CD4-positive, alpha-beta memory T cell (primary cell): Measurements from ENCODE around the gene DPH3. TPM values are rescaled to one million over a fixed set of nuclear protein-coding genes. Genes with fewer than 3 reads are reported as not detected.

Experiments used
- CTCF ChIA-PET: fragments of 350-600 bp; sonication (Branson Sonifier 250); formaldehyde crosslinking; loops from one replicate; lab custom pipeline; 2021; ENCODE audit warnings: inconsistent platforms; ENCODE audit not compliant: partially characterized antibody; lab: Charles Lee
- POLR2A ChIA-PET: fragments of 350-600 bp; sonication (Branson Sonifier 250); formaldehyde crosslinking; loops from one replicate; lab custom pipeline; 2021; ENCODE audit not compliant: partially characterized antibody; lab: Charles Lee
- DNase-seq, 5 donors: peaks; one replicate each; pipeline versions ENCODE4 v3.0.0 to v3.0.0-alpha.2; 2020 to 2022; ENCODE audit warnings: mixed read lengths in 1 of 5
- H3K27ac ChIP-seq: one replicate; pipeline ENCODE4 v1.7.0; 2013; ENCODE audit warnings: low read depth, low read length
- H3K27me3 ChIP-seq: 2 replicates; pipeline ENCODE4 v1.7.0; 2013; ENCODE audit warnings: mild to moderate bottlenecking, low read length, moderate library complexity; ENCODE audit not compliant: insufficient read depth
- H3K36me3 ChIP-seq: 2 replicates; pipeline ENCODE4 v1.7.0; 2013; ENCODE audit warnings: mild to moderate bottlenecking, low read length, moderate library complexity; ENCODE audit not compliant: insufficient read depth
- H3K4me1 ChIP-seq: 2 replicates; pipeline ENCODE4 v1.7.0; 2013; ENCODE audit warnings: mild to moderate bottlenecking, low read length, moderate library complexity; ENCODE audit not compliant: insufficient read depth
- H3K4me3 ChIP-seq, 2 donors: one replicate each; pipeline ENCODE4 v1.7.0; 2013; ENCODE audit warnings: low read length in 2 of 2, mild to moderate bottlenecking in 1 of 2
- H3K9me3 ChIP-seq, 2 donors: one replicate each; pipeline ENCODE4 v1.7.0; 2013; ENCODE audit warnings: low read length in 2 of 2, control low read depth in 1 of 2; ENCODE audit not compliant: control insufficient read depth in 1 of 2
- H3K27ac Mint-ChIP-seq, 7 donors: one replicate each; pipeline ENCODE4 v1.8.0; 2020 to 2021; ENCODE audit warnings: mixed read lengths in 7 of 7, mild to moderate bottlenecking in 6 of 7, inconsistent platforms in 3 of 7, moderate library complexity in 3 of 7
- H3K27me3 Mint-ChIP-seq, 2 donors: one replicate each; pipeline ENCODE4 v1.8.0; 2020 to 2021; ENCODE audit warnings: mixed read lengths in 2 of 2
- H3K36me3 Mint-ChIP-seq, 2 donors: one replicate each; pipeline ENCODE4 v1.8.0; 2020 to 2021; ENCODE audit warnings: mixed read lengths in 2 of 2, inconsistent platforms in 1 of 2, mild to moderate bottlenecking in 1 of 2
- H3K4me1 Mint-ChIP-seq, 4 donors: one replicate each; pipeline ENCODE4 v1.8.0; 2020 to 2021; ENCODE audit warnings: mixed read lengths in 4 of 4, mild to moderate bottlenecking in 1 of 4
- H3K4me3 Mint-ChIP-seq, 8 donors: one replicate each; pipeline ENCODE4 v1.8.0; 2020 to 2021; ENCODE audit warnings: mixed read lengths in 8 of 8, mild to moderate bottlenecking in 7 of 8, moderate library complexity in 6 of 8, inconsistent platforms in 3 of 8
- H3K9me3 Mint-ChIP-seq, 8 donors: one replicate each; pipeline ENCODE4 v1.8.0; 2020 to 2021; ENCODE audit warnings: mixed read lengths in 8 of 8, mild to moderate bottlenecking in 5 of 8, inconsistent platforms in 3 of 8, moderate library complexity in 1 of 8
- intact Hi-C: fragments of 100-400 bp; cut with micrococcal nuclease; formaldehyde crosslinking; loops from one replicate; pipeline ENCODE4 v1.15.1; 2023
- polyA plus RNA-seq, 2 donors: library from polyadenylated mRNA; unstranded; fragments of 300-500 nt; fragmentation: Illumina TruSeq; gene quantifications; one replicate each; pipeline ENCODE4 v1.2.3, GENCODE V29; 2021
- total RNA-seq, 2 experiments: library from RNA; stranded (reverse); gene quantifications; one replicate each; pipeline ENCODE4 v1.2.3, GENCODE V29; 2021

Gene DPH3
- total and polyA plus RNA-seq, 4 experiments from 2014 or later, result 15.2 to 39.7 (median 17.5) TPM

DNA sequence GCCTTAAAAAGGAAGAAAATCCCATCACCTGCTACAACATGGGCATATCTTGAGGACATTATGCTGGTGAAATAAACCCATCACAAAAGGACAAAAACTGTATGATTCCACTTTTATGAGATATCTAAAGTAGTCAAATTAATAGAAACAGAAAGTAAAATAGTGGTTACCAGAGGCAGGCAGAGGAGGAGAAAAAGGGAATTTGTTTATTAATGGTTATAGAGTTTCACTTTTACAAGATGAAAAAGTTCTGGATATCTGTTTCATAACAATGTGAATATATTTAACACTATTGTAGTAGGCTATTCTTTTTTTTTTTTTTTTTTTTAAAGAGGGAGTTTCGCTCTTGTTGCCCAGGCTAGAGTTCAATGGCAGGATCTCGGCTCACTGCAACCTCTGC is 40.4 kb downstream of the DPH3 start:
- DNase-seq, result no peak
- no peak overlapping the region for H3K4me3 Mint-ChIP-seq
- POLR2A ChIA-PET, result no interaction called here

DNA sequence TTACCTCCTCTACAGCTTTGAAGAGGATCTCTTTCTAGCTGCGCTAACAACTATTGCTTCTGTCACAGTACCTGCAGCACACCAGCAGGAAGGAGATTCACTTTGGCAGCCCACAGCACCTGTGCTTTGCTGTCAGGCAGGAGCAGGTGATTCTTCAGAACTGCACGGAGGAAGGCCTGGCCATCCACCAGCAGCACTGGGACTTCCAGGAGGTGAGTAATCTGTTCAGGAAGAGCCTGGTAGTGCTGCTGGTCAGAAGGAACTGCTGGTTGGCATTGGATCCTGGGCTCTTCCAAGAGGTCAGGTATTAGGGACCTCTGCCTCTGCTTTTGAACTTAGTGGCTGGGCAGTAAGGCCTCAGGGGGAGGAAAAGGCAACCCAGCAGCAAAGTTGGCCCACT is 42.2 kb downstream of the DPH3 start:
- H3K4me1 ChIP-seq, result no peaks in the 10 kb centered on the region
- Mint-ChIP-seq H3K9me3 (peaks cover 0 to 15% (median 0%) of the 10 kb centered on the region in 8 donors), H3K36me3 (no peaks in the 10 kb centered on the region), H3K27me3 (peaks cover 0 to 4% of the 10 kb centered on the region in 2 donors), H3K4me3 (no peak overlapping the region), H3K4me1 (peaks cover 0 to 2% (median 0%) of the 10 kb centered on the region in 4 donors), H3K27ac (no peak overlapping the region)
- DNase-seq, result no peak
- no peaks in the 10 kb centered on the region for H3K9me3 ChIP-seq
- no peak overlapping the region for H3K4me3 ChIP-seq
- intact Hi-C loops, result no loop called here
- ChIA-PET POLR2A (no interaction called here), CTCF (no interaction called here)
- H3K36me3 ChIP-seq, result no peaks in the 10 kb centered on the region
- H3K27ac ChIP-seq, result no peak overlapping the region
- H3K27me3 ChIP-seq, result no peaks in the 10 kb centered on the region

More for the DNA sequence above, 40.4 kb downstream of the DPH3 start:
- intact Hi-C loops, result no loop called here
- Mint-ChIP-seq H3K36me3 (no peaks in the 10 kb centered on the region), H3K27me3 (peaks cover 0 to 4% of the 10 kb centered on the region in 2 donors), H3K9me3 (peaks cover 0 to 12% (median 0%) of the 10 kb centered on the region in 8 donors), H3K4me1 (peaks cover 0 to 2% (median 0%) of the 10 kb centered on the region in 4 donors), H3K27ac (no peak overlapping the region)
- Histone ChIP-seq H3K27me3 (no peaks in the 10 kb centered on the region), H3K4me3 (no peak overlapping the region), H3K27ac (no peak overlapping the region), H3K36me3 (no peaks in the 10 kb centered on the region), H3K4me1 (no peaks in the 10 kb centered on the region), H3K9me3 (no peaks in the 10 kb centered on the region)
- CTCF ChIA-PET, result no interaction called here

DNA sequence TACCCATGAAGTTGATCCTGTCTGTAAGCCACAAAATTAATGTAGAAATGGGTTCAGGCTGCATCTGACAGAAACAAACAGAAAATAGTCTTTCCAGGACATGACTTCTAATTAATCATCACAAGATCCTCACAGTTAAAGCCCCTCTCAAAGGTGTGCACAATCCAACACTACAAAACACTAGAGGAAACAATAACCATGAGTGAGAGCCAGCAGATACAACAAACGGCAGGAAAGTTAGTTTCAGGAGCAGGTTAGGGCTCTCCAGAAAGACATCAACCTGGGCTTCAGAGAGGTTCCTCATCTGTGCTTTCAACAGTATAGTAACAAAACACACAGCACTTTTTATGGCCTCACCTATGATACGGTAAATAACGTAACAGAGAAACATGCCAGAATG is 42.8 kb downstream of the DPH3 start:
- Mint-ChIP-seq H3K27ac (no peak overlapping the region), H3K9me3 (peaks cover 0 to 15% (median 0%) of the 10 kb centered on the region in 8 donors), H3K4me1 (peaks cover 0 to 2% (median 0%) of the 10 kb centered on the region in 4 donors), H3K4me3 (no peak overlapping the region), H3K36me3 (no peaks in the 10 kb centered on the region), H3K27me3 (peaks cover 0 to 4% of the 10 kb centered on the region in 2 donors)
- DNase-seq, result no peak
- Histone ChIP-seq H3K27ac (no peak overlapping the region), H3K27me3 (no peaks in the 10 kb centered on the region), H3K4me3 (no peak overlapping the region), H3K36me3 (no peaks in the 10 kb centered on the region), H3K4me1 (no peaks in the 10 kb centered on the region), H3K9me3 (no peaks in the 10 kb centered on the region)
- POLR2A ChIA-PET, result no interaction called here
- CTCF ChIA-PET, result no interaction called here
- intact Hi-C loops, result no loop called here

DNA sequence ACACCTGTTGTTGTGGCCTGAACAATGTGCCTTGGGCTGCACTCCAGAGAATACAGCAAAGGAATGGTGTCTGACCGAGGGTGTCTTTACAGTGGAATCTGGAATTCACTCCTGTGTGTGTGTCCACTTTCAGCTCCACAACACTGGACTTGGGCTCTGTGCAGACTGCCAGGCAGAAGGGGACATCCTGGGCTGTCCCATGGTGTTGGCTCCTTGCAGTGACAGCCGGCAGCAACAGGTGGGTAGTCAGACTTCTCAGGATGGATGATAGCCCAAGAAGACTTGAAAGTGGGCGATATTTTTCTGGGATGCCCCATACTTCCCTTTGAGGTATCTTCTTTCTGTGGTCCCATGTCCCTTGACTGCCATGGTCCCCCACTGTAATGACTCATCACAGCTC is 45.0 kb downstream of the DPH3 start:
- CTCF ChIA-PET, result interaction anchor here (0.9 kb wide), 1 partner anchor 41 kb away, joined by 3 read pairs; no protein-coding TSS in a partner anchor
- DNase-seq, result no peak
- POLR2A ChIA-PET, result no interaction called here
- Mint-ChIP-seq H3K27me3 (peaks cover 1 to 3% of the 10 kb centered on the region in 2 donors), H3K4me3 (no peak overlapping the region), H3K4me1 (peaks cover 0 to 2% (median 0%) of the 10 kb centered on the region in 4 donors), H3K36me3 (no peaks in the 10 kb centered on the region), H3K9me3 (peaks cover 0 to 15% (median 0%) of the 10 kb centered on the region in 8 donors), H3K27ac (no peak overlapping the region)
- Histone ChIP-seq H3K9me3 (no peaks in the 10 kb centered on the region), H3K27ac (no peak overlapping the region), H3K4me1 (no peaks in the 10 kb centered on the region), H3K27me3 (no peaks in the 10 kb centered on the region), H3K4me3 (no peak overlapping the region), H3K36me3 (no peaks in the 10 kb centered on the region)
- intact Hi-C loops, result no loop called here

DNA sequence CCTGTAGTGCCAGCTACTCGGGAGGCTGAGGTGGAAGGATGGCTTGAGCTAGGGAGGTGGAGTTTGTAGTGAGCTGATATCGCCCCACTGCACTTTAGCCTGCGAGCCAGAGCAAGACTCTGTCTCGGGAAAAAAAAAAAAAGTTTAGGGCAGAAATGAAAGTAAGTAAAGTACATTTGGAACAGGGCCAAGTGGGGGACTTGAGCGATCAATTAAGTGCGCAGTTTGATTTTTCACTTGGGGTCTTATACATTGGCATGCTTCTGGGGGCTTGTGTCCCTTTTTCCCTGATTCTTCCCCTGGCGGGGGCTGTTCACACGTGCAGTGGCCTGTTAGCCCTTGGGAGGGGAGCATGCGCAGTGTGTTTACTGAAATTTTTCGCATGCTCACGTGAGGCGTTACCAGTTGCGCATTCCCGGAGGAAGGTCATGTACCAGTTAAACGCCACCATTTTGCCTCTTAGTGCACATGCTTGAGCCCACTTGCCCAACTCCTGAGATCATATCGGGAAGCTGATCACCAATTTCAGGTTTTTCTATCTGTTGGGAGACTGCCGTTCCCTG is 48.3 kb downstream of the DPH3 start:
- intact Hi-C loops, result no loop called here
- no peak overlapping the region for H3K4me3 Mint-ChIP-seq
- no peaks in the 10 kb centered on the region for H3K36me3 Mint-ChIP-seq
- Histone ChIP-seq H3K27ac (no peak overlapping the region), H3K27me3 (no peaks in the 10 kb centered on the region), H3K4me3 (no peak overlapping the region), H3K9me3 (no peaks in the 10 kb centered on the region), H3K36me3 (no peaks in the 10 kb centered on the region), H3K4me1 (no peaks in the 10 kb centered on the region)
- ChIA-PET CTCF (interaction anchor here (1.0 kb wide), 1 partner anchor 35 kb away, joined by 3 read pairs; no protein-coding TSS in a partner anchor), POLR2A (no interaction called here)
- H3K9me3 Mint-ChIP-seq, result peaks cover 0 to 6% (median 0%) of the 10 kb centered on the region in 8 donors
- H3K4me1 Mint-ChIP-seq, result no peaks in the 10 kb centered on the region
- no peak for DNase-seq
- H3K27me3 Mint-ChIP-seq, result peaks cover 2 to 5% of the 10 kb centered on the region in 2 donors
- no peak overlapping the region for H3K27ac Mint-ChIP-seq

DNA sequence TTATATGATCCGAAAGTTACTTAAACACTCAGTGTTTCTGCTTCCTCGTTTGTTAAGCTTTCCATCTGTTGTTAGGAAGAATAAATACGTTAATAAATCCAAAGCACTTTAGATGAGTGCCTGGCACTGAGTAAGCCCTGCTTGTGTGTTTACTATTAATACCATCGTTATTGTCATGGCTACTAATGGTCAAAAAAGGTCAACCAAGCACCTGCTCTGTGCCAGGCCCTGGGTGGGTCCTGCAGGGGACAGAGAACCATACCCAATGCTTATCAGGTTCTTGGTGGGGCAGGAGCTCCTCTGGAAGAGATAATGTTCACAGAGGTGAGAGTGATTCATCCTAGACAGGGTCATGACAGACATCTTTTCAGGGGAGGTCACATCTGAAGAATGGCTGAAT is 50.4 kb downstream of the DPH3 start:
- no peak overlapping the region for H3K4me3 ChIP-seq
- CTCF ChIA-PET, result no interaction called here
- Mint-ChIP-seq H3K27me3 (peaks cover 2 to 4% of the 10 kb centered on the region in 2 donors), H3K4me3 (no peak overlapping the region), H3K4me1 (no peaks in the 10 kb centered on the region), H3K9me3 (peaks cover 0 to 3% (median 0%) of the 10 kb centered on the region in 8 donors), H3K36me3 (no peaks in the 10 kb centered on the region), H3K27ac (no peak overlapping the region)
- intact Hi-C loops, result no loop called here
- H3K27me3 ChIP-seq, result no peaks in the 10 kb centered on the region
- H3K36me3 ChIP-seq, result no peaks in the 10 kb centered on the region
- H3K9me3 ChIP-seq, result no peaks in the 10 kb centered on the region
- H3K27ac ChIP-seq, result no peak overlapping the region
- DNase-seq, result no peak
- H3K4me1 ChIP-seq, result no peaks in the 10 kb centered on the region
- POLR2A ChIA-PET, result no interaction called here

DNA sequence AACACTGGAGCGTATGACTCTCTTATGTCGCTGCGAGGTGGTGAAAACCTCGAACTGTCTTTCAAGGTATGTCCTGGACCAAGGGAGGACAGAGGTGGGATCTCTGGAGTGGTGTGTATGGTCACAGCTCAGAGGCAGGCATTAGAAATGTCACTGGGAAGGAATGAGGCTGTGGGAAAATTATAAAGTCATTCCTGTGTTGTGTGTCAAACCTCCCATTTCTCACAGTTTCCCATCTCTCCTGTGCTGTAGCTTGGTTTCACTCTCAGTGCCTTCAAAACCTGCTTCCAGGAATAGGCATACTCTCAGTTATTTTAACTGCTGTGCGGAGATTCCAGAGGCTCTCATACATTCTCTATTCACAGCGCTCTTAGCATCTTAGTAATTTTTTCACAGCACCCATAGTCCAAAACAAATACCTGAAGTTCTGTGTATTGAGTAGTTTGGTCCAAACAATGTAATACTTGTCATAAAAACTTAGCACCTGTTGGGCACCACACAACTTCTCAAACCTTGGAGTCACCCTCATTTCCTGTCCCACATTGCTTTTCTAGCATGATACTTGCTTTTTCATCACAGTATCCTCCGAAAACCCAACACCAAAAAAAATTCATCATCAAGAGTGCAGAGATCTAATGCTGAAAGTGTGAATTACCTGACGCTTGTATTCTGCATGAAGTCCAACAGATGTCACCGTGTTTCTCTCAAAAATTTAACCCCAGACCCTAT is 53.4 kb downstream of the DPH3 start:
- H3K4me1 Mint-ChIP-seq, result no peaks in the 10 kb centered on the region
- H3K4me3 ChIP-seq, result no peak overlapping the region
- no peaks in the 10 kb centered on the region for H3K9me3 ChIP-seq
- no peak overlapping the region for H3K27ac Mint-ChIP-seq
- peaks cover 4% of the 10 kb centered on the region in 2 donors for H3K27me3 Mint-ChIP-seq
- H3K36me3 Mint-ChIP-seq, result no peaks in the 10 kb centered on the region
- POLR2A ChIA-PET, result no interaction called here
- H3K4me1 ChIP-seq, result no peaks in the 10 kb centered on the region
- no peak overlapping the region for H3K4me3 Mint-ChIP-seq
- no peak overlapping the region for H3K27ac ChIP-seq
- no peaks in the 10 kb centered on the region for H3K36me3 ChIP-seq
- intact Hi-C loops, result no loop called here
- H3K9me3 Mint-ChIP-seq, result no peaks in the 10 kb centered on the region
- no peaks in the 10 kb centered on the region for H3K27me3 ChIP-seq
- DNase-seq, result no peak
- CTCF ChIA-PET, result no interaction called here
